ENCODE data around the gene SAMD13.

DNA sequence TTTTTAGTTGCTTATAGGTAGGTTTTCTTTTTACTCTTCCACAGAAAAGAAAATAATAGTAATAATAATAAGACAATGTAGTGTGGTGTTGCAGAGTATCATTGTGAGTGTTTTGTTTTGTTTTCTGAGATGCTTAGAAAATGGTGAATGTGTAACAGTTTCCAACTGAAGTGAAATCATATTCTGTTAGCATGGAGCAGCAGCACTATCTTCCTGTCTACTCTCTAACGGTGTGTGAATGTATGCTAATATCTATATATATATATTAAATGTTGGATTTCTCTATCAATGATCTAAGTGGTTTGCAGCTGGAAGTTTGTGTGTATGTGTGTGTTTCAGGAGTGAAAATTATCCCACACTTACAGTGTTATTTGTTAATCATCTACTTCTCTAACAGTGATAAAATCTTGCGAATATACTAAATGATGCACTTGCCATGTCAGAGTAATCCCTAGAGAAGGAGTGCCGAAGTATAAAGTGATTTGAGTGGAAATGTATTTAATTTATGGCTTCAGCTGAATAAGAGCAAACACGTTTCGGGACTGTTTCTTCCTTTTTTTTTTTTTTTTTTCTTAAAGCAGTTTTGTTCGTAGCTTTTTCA, 377 bp downstream of the SAMD13 start:
- TF ChIP-seq, protein P1, sequence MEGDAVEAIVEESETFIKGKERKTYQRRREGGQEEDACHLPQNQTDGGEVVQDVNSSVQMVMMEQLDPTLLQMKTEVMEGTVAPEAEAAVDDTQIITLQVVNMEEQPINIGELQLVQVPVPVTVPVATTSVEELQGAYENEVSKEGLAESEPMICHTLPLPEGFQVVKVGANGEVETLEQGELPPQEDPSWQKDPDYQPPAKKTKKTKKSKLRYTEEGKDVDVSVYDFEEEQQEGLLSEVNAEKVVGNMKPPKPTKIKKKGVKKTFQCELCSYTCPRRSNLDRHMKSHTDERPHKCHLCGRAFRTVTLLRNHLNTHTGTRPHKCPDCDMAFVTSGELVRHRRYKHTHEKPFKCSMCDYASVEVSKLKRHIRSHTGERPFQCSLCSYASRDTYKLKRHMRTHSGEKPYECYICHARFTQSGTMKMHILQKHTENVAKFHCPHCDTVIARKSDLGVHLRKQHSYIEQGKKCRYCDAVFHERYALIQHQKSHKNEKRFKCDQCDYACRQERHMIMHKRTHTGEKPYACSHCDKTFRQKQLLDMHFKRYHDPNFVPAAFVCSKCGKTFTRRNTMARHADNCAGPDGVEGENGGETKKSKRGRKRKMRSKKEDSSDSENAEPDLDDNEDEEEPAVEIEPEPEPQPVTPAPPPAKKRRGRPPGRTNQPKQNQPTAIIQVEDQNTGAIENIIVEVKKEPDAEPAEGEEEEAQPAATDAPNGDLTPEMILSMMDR (IDR thresholded peaks at IDR 0.05; ENCODE audit: poor library complexity, severe bottlenecking): no peak
- no peak for TF ChIP-seq TAF1 (IDR thresholded peaks at IDR 0.05; ENCODE audit: low read depth)
